ENCODE results near the gene CCDC117.
"Not testable (repeated sequence)": the region's sequence is repeated elsewhere in the genome, so short reads cannot be mapped to it uniquely, and the experiment has no call there.

The CCDC117 gene

GRCh38 chr22:28772633-28773460, at the start of gene CCDC117:
Gene CCDC117, plus strand, starts transcription at chr22:28772695. Its CDS starts 155 bp downstream, at chr22:28772850.
- DNase-seq = peak; percentile 79 to 92

GRCh38 chr22:28728002-28728401, 44.5 kb upstream of the CCDC117 start:
- DNase-seq = no peak

- DNase-seq = no peak
Observed at GRCh38 chr22:28728621-28729313, 43.7 kb upstream of the CCDC117 start.

GRCh38 chr22:28730179-28730578, 42.3 kb upstream of the CCDC117 start:
- no peak for DNase-seq

GRCh38 chr22:28734393-28734792, 38.1 kb upstream of the CCDC117 start:
- DNase-seq = no peak

GRCh38 chr22:28736301-28737155, 36.0 kb upstream of the CCDC117 start:
- DNase-seq = no peak

- no peak for DNase-seq
Observed at GRCh38 chr22:28737701-28738100, 34.8 kb upstream of the CCDC117 start.

GRCh38 chr22:28738876-28739275, 33.6 kb upstream of the CCDC117 start:
- DNase-seq = not testable (repeated sequence)

- DNase-seq = peak in 1 of 2 experiments; percentile 11
Observed at GRCh38 chr22:28741200-28741784, 31.2 kb upstream of the CCDC117 start.

GRCh38 chr22:28741785-28742561, 30.5 kb upstream of the CCDC117 start, which contains the start of the genes CHEK2 and HSCB:
Gene CHEK2, minus strand, starts transcription at chr22:28741820. Its CDS starts 7,099 bp downstream, at chr22:28734721.
Gene HSCB, plus strand, starts transcription at chr22:28742039. Its CDS starts 57 bp downstream, at chr22:28742096.
- DNase-seq = peak; percentile 96 to 97

- no peak for DNase-seq
Observed at GRCh38 chr22:28742562-28742962, 29.9 kb upstream of the CCDC117 start.

- no peak for DNase-seq
Observed at GRCh38 chr22:28743852-28744251, 28.6 kb upstream of the CCDC117 start.

- DNase-seq = no peak
Observed at GRCh38 chr22:28750471-28750881, 22.0 kb upstream of the CCDC117 start.

GRCh38 chr22:28754512-28754911, 18.0 kb upstream of the CCDC117 start:
- DNase-seq = not testable (repeated sequence)

- no peak for DNase-seq
Observed at GRCh38 chr22:28759861-28760560, 12.5 kb upstream of the CCDC117 start.

- no peak for DNase-seq
Observed at GRCh38 chr22:28761449-28761755, 11.1 kb upstream of the CCDC117 start.

GRCh38 chr22:28762000-28762399, 10.5 kb upstream of the CCDC117 start:
- DNase-seq = not testable (repeated sequence)

- no peak for DNase-seq
Observed at GRCh38 chr22:28766628-28767027, 5.9 kb upstream of the CCDC117 start.

GRCh38 chr22:28768701-28769393, 3.6 kb upstream of the CCDC117 start:
- no peak for DNase-seq

- DNase-seq = no peak
Observed at GRCh38 chr22:28769394-28770085, 3.0 kb upstream of the CCDC117 start.

All from NCI-H526 (cell line).